Measurements from ENCODE around the gene IGFLR1.

IGFLR1 gene

GRCh38 chr19:35729763-35730162 is 12.5 kb downstream of the IGFLR1 start:
- DNase-seq (ENCODE audit: extremely low spot score) = no peak
- ChIA-PET CTCF (no interaction called here), POLR2A (interaction anchor here (2.5 kb wide), 1 partner anchor 11 kb away, joined by 7 read pairs; no protein-coding TSS in a partner anchor)
- TF ChIP-seq ARNT (IDR thresholded peaks at IDR 0.05) (no peak), NFRKB (IDR thresholded peaks at IDR 0.05) (no peak), FOXA1 (IDR thresholded peaks at IDR 0.05) (no peak), BHLHE40 (IDR thresholded peaks at IDR 0.05; ENCODE audit: borderline replicate concordance) (no peak), LEF1 (IDR thresholded peaks at IDR 0.05; ENCODE audit: borderline replicate concordance) (no peak), SUZ12 (IDR thresholded peaks at IDR 0.05) (no peak), SP1 (IDR thresholded peaks at IDR 0.05) (no peak), HDGF (IDR thresholded peaks at IDR 0.05; ENCODE audit: borderline replicate concordance) (no peak), TARDBP (IDR thresholded peaks at IDR 0.05) (no peak), L3MBTL2 (conservative IDR thresholded peaks at IDR 0.05) (no peak), FOXM1 (IDR thresholded peaks at IDR 0.05; ENCODE audit: borderline replicate concordance) (no peak), PKNOX1 (IDR thresholded peaks at IDR 0.05) (no peak), CTBP1 (IDR thresholded peaks at IDR 0.05; ENCODE audit: borderline replicate concordance) (no peak), ELF4 (IDR thresholded peaks at IDR 0.05) (no peak), FOXK2 (IDR thresholded peaks at IDR 0.05) (no peak), ZNF384 (IDR thresholded peaks at IDR 0.05) (no peak)

GRCh38 chr19:35729021-35729420 is 13.2 kb downstream of the IGFLR1 start:
- ChIA-PET CTCF (no interaction called here), POLR2A (interaction anchor here (1.2 kb wide), 1 partner anchor 11 kb away, joined by 3 read pairs; no protein-coding TSS in a partner anchor)
- no peak for DNase-seq (ENCODE audit: extremely low spot score)
- TF ChIP-seq NFRKB (IDR thresholded peaks at IDR 0.05) = no peak
- TF ChIP-seq SP1 (IDR thresholded peaks at IDR 0.05) = no peak
- TF ChIP-seq ELF4 (IDR thresholded peaks at IDR 0.05) = no peak
- TF ChIP-seq LEF1 (IDR thresholded peaks at IDR 0.05; ENCODE audit: borderline replicate concordance) = no peak
- TF ChIP-seq BHLHE40 (IDR thresholded peaks at IDR 0.05; ENCODE audit: borderline replicate concordance) = no peak
- TF ChIP-seq L3MBTL2 (conservative IDR thresholded peaks at IDR 0.05) = no peak
- TF ChIP-seq HDGF (IDR thresholded peaks at IDR 0.05; ENCODE audit: borderline replicate concordance) = no peak
- no peak for TF ChIP-seq FOXA1 (IDR thresholded peaks at IDR 0.05)
- TF ChIP-seq ZNF384 (IDR thresholded peaks at IDR 0.05) = no peak

GRCh38 chr19:35727956-35728706 is 14.1 kb downstream of the IGFLR1 start:
- TF ChIP-seq FOXK2 (IDR thresholded peaks at IDR 0.05) (no peak), TARDBP (IDR thresholded peaks at IDR 0.05) (no peak), ZNF384 (IDR thresholded peaks at IDR 0.05) (no peak), L3MBTL2 (conservative IDR thresholded peaks at IDR 0.05) (no peak), FOXA1 (IDR thresholded peaks at IDR 0.05) (no peak), ARNT (IDR thresholded peaks at IDR 0.05) (no peak), CTBP1 (IDR thresholded peaks at IDR 0.05; ENCODE audit: borderline replicate concordance) (no peak), SUZ12 (IDR thresholded peaks at IDR 0.05) (no peak), PKNOX1 (IDR thresholded peaks at IDR 0.05) (no peak), LEF1 (IDR thresholded peaks at IDR 0.05; ENCODE audit: borderline replicate concordance) (no peak), FOXM1 (IDR thresholded peaks at IDR 0.05; ENCODE audit: borderline replicate concordance) (no peak), NFRKB (IDR thresholded peaks at IDR 0.05) (no peak), SP1 (IDR thresholded peaks at IDR 0.05) (no peak), BHLHE40 (IDR thresholded peaks at IDR 0.05; ENCODE audit: borderline replicate concordance) (no peak)
- ChIA-PET CTCF (no interaction called here), POLR2A (interaction anchor here (1.2 kb wide), 1 partner anchor 12 kb away, joined by 3 read pairs; no protein-coding TSS in a partner anchor)
- DNase-seq (ENCODE audit: extremely low spot score) = no peak

- TF ChIP-seq ZNF384 (IDR thresholded peaks at IDR 0.05) (no peak), NFRKB (IDR thresholded peaks at IDR 0.05) (no peak), ELF4 (IDR thresholded peaks at IDR 0.05) (no peak), SUZ12 (IDR thresholded peaks at IDR 0.05) (no peak), SP1 (IDR thresholded peaks at IDR 0.05) (no peak), L3MBTL2 (conservative IDR thresholded peaks at IDR 0.05) (no peak), TARDBP (IDR thresholded peaks at IDR 0.05) (no peak), FOXM1 (IDR thresholded peaks at IDR 0.05; ENCODE audit: borderline replicate concordance) (no peak), CTBP1 (IDR thresholded peaks at IDR 0.05; ENCODE audit: borderline replicate concordance) (no peak), PKNOX1 (IDR thresholded peaks at IDR 0.05) (no peak), LEF1 (IDR thresholded peaks at IDR 0.05; ENCODE audit: borderline replicate concordance) (no peak), HDGF (IDR thresholded peaks at IDR 0.05; ENCODE audit: borderline replicate concordance) (no peak), BHLHE40 (IDR thresholded peaks at IDR 0.05; ENCODE audit: borderline replicate concordance) (no peak), ARNT (IDR thresholded peaks at IDR 0.05) (no peak), FOXA1 (IDR thresholded peaks at IDR 0.05) (no peak)
- DNase-seq (ENCODE audit: extremely low spot score) = no peak
- CTCF ChIA-PET = no interaction called here
- POLR2A ChIA-PET = no interaction called here
Observed at GRCh38 chr19:35727053-35727955, 14.9 kb downstream of the IGFLR1 start.

- TF ChIP-seq LEF1 (IDR thresholded peaks at IDR 0.05; ENCODE audit: borderline replicate concordance) (no peak), SUZ12 (IDR thresholded peaks at IDR 0.05) (no peak), PKNOX1 (IDR thresholded peaks at IDR 0.05) (no peak), FOXK2 (IDR thresholded peaks at IDR 0.05) (no peak), ELF4 (IDR thresholded peaks at IDR 0.05) (no peak), HDGF (IDR thresholded peaks at IDR 0.05; ENCODE audit: borderline replicate concordance) (no peak), L3MBTL2 (conservative IDR thresholded peaks at IDR 0.05) (no peak), CTBP1 (IDR thresholded peaks at IDR 0.05; ENCODE audit: borderline replicate concordance) (no peak), SP1 (IDR thresholded peaks at IDR 0.05) (no peak), ARNT (IDR thresholded peaks at IDR 0.05) (no peak), BHLHE40 (IDR thresholded peaks at IDR 0.05; ENCODE audit: borderline replicate concordance) (no peak), TARDBP (IDR thresholded peaks at IDR 0.05) (no peak), NFRKB (IDR thresholded peaks at IDR 0.05) (no peak), ZNF384 (IDR thresholded peaks at IDR 0.05) (no peak), FOXA1 (IDR thresholded peaks at IDR 0.05) (no peak), FOXM1 (IDR thresholded peaks at IDR 0.05; ENCODE audit: borderline replicate concordance) (no peak)
- no peak for DNase-seq (ENCODE audit: extremely low spot score)
- POLR2A ChIA-PET = interaction anchor here (1.2 kb wide), 1 partner anchor 23 kb away, joined by 3 read pairs; the partner anchor contains the start of gene LIN37
- CTCF ChIA-PET = no interaction called here
Observed at GRCh38 chr19:35725216-35725861, 16.9 kb downstream of the IGFLR1 start.

Data from HEK293T (cell line).